OCI-LY1 (cell line): ENCODE measurements around the gene DGKA.

Experiments used
- CTCF ChIP-seq: fragments of 200-600 bp; sonication (generic), shearing (Covaris generic); IDR thresholded peaks from 2 replicates; pipeline ENCODE4 v1.5.1; 2017; ENCODE audit warnings: mild to moderate bottlenecking, antibody characterized with exemption, low read length, moderate library complexity, mixed read lengths
- EZH2 ChIP-seq: fragments of 200-600 bp; sonication (generic), shearing (Covaris generic); IDR thresholded peaks from 2 replicates; pipeline ENCODE4 v1.8.0; 2017; ENCODE audit warnings: borderline replicate concordance, mixed run types, mild to moderate bottlenecking, antibody characterized with exemption, low read length, moderate library complexity, mixed read lengths

DNA sequence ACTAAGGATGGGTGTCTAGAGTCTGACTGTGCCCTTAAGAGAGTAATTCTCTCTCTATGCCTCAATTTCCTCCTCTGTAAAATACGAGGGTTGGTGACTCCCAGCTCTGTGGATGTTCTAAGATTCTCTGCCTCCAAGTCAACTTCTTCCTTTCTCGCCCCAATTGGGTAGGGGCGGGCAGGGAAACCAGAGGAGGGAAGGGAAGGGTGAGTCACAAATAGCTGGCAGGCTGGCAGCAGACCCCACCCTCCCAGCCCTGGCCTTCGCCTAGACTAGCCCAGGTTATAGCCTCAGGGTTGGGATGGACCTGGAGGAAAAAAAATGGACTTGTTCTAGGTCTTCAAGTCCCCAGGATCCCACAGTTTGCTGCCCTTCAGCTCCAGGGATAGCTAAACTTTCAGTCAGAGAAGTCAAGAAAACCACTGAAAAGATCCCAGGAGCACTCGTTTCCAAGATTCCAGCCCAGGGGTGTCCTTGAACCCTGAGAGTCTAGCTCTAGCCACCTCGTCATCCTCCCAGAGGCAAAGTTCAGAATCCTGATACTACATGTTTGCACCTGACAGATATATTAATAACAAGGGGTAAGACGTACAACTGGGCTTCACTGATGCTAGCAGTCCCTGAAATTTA is 2.3 kb downstream of the DGKA start:
- TF ChIP-seq CTCF (no peak), EZH2 (no peak)
